Measurements from ENCODE around the gene CHMP1A.

Gene CHMP1A

DNA sequence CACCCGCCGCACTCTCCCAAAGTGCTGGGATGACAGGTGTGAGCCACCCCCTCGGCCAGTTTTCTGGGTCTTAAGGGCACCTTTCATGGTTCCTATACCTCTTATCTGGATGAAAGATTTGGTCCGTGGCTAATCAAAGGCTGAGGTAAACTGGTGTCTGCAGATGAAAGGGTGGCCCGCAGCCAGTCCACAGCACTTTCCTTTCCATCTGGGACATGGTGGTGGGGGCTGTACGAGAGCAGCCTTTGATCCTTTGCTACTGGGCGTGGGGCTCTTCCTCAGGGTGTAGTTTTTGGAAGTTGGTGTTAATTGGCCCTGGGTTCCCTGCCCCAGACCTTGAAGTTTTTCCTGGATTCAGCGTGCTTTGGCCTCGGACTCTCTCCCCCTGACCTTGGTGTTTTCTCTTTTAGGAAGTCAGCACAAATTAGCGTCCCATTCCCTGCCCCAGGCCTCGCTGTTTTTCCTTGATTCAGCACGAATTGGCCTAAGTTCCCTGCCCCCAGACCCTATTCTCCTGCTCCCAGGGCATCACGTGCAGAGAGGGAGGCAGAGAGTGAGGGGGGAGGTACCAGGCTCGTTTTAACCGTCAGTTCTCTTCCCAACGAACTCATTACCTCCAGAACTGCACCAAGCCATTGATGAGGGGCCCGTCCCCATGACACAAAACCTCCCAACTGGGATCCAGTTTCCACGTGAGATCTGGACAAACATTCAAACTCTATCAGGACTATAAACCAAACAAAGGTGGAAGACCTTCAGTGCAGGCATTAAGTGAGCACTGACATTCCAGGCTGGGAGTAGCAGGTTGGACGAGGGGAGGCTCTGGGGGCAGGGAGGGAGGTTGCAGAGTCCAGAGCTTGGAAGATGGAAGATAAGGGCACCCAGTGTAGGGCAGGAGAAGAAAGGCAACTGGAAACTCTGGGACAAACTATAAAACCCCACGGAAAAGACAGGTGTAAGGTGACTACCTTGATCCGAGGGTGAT is 32.4 kb downstream of the CHMP1A start:
- DNase-seq (ENCODE audit: low read depth): no peak

DNA sequence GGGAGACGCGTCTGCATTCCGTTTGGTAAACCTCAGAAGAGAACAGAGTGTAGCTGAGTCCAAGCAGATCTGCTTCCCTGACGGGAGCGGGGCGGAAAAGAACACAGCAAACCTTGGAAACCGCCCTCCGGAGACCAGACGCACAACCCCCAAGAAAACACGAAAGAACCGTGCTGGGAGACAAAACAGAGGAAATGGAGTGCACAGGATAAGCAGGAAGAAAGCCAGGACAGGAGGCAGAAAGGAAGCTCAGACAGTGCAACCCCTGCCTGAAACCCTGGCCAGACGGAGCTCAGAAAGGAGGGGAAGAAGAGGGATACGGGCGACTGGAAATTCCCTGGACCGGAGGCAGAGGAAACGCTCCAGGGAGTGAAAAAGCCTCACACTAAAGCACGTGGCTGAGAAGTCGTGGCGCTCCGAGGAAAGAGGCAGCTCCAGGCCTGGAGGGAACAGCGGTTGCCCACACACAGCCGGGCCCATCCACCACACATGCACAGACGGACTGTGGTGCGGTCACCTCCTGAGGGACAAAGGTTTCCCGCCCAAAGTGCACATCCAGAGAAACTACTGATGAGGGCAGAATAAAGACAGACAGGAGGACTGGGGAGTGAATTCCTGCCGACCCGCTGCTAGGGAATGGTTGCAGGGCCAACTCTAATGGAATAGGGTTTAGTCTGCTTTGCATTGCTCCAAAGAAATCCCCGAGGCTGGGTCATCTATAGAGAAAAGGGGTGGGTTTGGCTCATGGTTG is 33.8 kb downstream of the CHMP1A start:
- no peak for DNase-seq (ENCODE audit: low read depth)

DNA sequence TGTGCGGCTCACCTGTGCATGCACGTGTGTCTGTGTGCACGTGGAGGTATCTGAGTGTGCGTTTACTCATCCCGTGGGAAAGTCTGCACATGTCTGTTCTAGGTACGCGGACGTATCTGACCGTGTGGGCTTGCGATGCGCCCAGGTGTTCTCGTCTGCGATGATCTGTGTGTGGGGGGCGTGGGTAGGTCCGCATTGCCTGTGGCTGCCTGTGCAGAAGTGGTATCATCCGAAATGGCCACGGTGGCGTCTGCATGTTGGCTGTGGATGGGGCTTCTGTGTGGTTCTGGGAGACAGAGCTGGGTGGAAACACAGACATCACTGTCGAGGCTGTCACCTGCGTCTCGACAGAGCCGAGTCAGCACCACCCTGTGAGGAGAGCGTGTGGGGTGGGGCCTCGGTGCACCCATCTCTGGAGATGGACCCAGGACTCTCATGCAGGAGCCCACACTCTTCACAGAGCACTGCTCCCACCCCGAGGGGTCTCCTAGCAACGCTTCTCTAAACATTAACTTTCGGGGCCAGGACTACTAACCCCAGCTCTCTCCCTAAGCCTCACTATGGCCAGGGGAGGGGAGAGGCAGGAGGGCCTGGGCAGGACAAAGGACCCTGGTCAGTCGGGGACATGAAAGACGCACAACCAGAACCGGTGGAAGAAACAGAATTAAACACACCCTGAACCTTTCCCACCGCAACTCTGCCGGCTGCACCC is 35.7 kb downstream of the CHMP1A start:
- DNase-seq (ENCODE audit: low read depth): no peak

DNA sequence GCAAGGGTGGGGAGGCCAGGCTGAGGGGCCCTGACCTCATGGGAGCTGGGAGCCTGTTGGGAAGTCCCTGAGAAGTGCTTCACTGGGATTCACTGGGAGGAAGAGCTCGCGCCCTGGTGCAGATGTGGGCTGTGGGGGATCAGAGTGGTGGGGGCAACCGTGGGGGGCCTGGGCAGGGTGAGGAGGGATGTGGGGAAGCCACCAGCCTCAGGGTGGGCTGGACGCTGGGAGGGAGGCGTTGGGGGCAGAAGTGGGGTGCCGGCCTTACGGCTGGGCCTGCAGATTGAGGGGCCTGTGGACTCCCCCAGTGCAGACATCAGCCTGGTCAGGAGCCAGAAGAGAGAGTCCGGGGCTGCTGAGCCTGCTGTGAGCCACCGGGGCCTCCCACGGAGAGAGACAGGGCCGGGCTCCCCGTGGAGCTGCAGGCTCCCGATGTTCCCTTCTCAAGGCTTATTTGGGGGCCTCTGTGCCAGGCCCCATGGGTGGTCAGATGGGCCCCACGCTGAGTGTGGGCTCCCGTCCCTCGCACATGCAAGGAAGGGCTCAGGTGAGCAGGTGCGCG is 36.3 kb downstream of the CHMP1A start:
- no peak for DNase-seq (ENCODE audit: low read depth)

DNA sequence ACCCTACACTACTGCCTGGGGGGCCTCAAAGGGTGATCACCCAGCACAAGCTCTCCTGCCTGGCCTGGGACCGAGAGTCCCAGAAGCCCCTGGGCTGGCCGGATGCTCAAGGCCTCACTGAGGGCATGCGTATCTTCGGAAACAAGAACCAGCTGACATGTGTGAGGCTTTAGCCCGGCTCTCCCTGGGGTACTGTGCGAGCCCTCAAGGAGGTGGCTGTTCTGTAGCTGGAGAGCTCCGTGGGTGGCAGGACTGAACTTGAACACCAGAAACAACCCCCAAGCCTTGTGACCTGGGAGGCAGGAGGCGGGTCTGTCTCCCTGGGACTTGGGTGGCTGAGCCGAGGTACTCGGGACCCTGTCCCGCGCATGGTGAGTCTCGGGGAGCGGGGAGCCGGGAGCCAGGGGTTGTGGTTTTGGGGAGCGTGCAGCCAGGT is 37.1 kb downstream of the CHMP1A start:
- DNase-seq (ENCODE audit: low read depth): no peak

DNA sequence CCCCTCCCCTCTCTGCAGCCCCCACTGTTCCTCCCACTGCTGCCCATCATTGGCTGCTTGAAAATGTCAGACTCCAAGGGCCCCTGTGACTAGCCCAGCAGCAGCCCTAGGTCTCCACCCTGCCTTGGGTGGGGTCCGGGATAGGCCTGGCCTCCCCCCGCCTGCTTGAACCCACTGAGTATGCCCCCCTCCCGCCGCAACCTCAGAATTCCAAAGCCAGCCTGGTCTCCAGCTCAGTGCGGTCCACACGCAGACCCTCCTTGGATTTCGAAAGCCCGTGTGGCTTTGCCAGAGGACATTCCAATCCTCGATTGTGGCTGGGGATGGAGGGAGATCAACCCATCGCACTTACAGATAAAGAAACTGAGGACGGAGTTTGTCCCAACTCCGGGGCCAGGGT is 37.7 kb downstream of the CHMP1A start:
- DNase-seq (ENCODE audit: low read depth): no peak

DNA sequence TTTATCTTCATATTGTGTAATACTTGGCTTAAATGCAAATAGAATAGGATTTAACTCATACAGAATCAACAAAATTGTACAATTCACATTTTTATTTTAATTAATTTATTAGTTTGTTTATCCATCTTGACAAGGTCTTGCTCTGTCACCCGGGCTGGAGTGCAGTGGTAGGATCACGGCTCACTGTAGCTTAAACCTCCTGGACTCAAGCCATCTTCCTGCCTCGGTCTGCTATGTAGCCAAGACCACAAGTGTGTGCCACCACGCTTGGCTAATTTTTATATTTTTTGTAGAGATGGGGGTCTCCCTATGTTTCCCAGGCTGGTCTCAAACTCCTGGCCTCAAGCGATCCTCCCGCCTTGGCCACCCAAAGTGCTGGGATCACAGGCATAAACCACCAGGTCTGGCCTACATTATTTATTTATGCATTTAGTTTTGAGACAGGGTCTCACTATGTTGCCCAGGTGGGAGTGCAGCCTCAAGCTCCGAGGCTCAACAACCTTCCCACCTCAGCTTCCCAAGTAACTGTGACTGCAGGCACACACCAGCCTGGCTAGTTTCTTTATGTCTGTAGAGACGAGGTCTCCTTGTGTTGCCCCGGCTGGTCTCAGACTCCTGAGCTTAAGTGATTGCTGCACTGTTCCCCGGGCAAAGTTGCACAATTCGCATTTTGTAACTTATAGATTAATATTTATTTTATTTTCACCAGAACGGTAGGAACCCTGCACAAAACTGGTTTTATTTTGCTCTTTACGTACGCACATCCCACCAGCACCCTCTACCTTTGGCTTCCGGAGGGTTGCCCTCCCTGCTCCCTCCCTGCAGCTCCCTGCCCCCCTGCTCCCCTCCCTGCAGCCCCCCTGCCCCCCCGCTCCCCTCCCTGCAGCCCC is 39.2 kb downstream of the CHMP1A start:
- no peak for DNase-seq (ENCODE audit: low read depth)

DNA sequence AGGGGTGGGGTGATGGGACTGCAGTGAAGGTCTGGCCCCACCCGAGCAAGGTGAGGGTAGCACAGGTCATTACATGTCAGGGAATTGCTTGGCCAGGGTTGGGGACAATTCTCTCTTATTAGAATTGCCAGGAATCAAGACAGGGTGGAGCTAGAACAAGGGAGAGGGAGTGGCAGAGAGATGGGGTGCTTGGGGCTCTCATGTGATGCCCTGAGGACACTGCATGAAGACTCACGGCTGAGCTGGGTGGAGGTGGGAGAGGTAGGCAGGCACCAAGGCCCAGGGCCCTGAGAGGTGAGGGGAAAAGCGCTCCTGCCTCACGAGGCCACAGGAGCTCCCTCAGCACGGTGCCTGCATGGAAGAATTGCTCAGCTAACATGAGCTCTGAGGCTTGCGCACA is 40.5 kb downstream of the CHMP1A start:
- DNase-seq (ENCODE audit: low read depth): no peak

DNA sequence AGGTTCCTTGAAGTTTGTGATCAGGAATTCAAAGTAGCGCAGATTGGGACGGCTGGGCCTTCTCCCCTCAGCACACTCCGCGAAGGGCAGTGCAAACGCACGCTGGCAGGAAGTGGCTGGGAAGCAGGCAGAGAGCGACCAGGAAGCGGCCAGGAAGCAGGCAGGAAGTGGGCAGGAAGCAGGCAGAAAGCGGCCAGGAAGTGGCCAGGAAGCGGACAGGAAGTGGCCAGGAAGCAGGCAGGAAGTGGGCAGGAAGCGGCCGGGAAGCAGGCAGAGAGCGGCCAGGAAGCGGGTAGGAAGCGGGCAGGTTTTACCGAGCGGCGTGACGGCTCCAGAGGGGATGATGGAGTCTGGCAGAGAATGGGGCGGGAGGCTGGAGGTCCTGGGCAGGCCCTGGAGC is 40.9 kb downstream of the CHMP1A start:
- DNase-seq (ENCODE audit: low read depth): no peak

DNA sequence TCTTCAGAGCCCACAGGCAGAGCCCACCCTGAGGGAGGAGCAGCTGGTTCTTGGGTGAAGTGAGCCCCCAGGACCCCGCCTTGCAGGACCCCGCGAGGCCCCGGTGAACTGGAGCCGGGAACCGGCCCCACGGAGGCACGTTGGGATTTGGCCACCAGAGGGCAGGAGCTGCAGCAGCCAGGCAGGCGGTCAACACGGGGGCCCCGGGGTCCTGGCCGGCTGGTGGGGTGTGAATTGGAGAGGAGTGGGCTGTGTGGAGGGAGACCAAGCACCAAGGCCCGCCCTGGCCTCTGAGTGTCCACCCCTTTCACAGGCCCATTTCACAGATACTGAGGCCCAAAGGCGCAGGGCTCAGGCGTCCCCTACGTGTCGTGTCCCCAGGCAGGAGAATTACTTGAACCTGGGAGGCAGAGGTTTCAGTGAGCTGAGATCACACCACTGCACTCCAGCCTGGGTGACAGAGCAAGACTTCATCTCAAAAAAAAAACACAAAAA is 41.9 kb downstream of the CHMP1A start:
- no peak for DNase-seq (ENCODE audit: low read depth)

DNA sequence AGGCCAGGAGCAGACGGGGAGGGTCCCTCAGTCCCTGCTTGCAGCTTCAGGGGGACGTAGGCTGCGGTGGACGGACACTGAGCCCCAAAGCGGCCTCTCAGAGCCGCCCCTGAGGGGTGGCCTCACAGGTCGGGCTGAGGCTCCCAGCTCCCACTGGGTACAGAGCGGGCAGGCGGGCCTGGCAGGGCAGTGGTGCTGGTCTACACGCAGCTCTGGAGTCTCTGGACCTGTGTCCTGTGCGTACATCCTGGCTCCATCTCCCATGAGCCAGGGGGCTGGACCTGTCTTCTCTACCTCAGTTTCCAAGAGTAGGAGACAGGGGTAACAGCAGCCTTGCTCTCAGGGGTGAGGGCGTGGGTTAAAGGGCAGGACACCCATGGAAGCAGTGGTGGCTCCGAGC is 42.3 kb downstream of the CHMP1A start:
- no peak for DNase-seq (ENCODE audit: low read depth)

DNA sequence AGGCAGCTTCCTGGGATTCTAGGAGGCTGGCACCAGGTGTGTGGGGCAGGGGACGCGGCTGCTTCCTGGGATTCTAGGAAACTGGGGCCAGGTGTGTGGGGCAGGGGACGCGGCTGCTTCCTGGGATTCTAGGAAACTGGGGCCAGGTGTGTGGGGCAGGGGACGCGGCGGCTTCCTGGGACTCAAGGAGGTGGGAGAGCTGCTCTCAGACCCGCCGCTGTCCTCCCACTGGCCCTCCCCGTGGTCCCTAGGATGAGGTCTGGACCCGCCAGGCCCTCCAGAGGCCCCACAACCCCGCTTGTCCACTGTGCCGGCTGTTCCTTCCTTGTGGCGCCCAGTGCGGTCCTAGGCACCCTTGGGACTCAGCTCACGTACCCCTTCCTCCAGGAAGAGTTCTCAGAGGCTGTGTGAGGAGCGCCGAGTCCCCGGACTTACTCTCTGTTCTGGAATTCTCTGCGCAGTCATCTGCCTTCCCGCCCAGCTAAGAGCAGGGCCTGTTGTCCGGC is 43.5 kb downstream of the CHMP1A start:
- DNase-seq (ENCODE audit: low read depth): no peak

DNA sequence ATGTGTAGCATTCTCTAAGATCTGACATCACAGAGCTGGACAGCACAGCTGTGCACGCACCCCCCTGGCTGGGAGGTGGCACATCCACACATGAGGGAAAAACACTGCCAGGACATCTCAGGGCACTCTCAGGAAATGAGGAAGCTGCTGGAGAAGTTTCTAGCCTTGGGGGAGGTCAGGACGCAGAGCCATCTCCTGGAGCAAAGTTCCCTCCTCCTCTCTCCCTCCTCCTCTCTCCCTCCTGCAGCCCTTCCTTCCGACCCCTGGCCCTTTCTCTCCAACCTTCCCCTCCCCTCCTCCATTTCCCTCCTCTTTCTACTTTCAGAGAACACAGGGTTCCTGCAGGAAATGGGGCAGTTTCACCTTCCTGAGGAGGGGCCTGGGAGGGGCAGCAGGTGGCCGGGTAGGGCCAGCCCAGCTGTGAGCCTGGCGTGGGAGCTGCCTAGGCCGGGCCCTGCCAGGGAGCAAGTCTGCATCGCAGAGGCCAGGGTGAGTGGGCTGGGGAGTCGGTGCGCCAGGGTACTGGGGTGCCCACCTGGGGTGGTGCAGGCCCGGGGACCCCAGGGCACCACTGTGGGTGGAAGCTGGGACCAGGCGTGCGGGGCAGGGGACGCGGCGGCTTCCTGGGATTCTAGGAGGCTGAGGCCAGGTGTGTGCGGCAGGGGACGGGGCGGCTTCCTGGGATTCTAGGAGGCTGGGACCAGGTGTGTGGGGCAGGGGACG is 44.1 kb downstream of the CHMP1A start, which contains the start of gene DPEP1:
Gene DPEP1, plus strand, starts transcription at position 412 of the 723 bp plus-strand sequence. CDS start 16,769 bp downstream, outside the sequence.
- DNase-seq (ENCODE audit: low read depth): no peak

DNA sequence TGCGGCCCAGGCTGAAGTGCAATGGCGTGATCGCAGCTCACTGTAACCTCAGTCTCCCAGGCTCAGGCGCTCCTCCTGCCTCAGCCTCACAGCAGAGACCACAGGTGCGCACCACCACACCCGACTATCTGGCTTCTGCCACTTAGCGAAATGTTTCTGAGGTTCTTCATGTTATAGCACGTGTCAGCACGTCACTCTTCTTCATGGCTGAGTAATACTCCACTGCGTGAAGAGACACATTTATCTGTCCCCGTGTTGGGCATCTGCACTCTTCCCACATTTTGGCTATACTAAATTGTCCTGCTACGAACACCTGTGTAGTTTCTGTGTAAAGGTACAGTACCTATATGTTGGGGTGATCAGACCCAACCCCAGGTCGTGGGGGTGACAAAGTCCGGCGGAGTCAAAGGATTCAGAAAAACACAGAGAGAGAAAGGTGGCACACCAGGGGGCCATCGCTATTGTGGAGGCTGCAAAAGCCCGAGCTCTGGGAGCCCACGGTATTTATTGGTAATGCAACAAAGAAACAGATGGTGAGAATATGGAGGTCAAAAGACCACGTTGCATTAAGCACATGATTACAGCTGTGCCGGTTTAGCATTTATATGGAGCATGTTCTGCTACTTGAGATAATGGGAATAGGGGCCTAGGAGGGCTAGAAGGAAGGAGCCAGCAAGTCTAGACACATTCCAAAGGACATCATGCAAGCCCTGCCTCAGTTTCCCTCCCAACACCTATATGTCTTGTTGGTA is 44.9 kb downstream of the CHMP1A start:
- DNase-seq (ENCODE audit: low read depth): no peak

DNA sequence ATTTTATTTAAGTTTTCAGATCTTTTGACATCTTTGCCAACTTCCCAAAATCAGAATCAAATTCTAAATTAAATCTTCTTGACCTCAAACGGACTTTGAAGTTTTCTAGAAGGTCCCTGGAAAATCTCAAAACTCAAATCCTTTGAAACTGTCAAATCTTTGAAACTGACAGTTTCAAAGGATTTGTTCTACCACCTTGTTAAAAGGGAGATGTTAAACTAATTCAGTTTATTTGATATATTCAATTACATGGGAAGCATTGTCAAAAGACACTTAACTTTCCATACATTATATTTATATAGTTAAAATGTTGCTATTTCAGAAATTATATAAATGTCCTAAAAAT is 47.4 kb downstream of the CHMP1A start:
- no peak for DNase-seq (ENCODE audit: low read depth)

DNA sequence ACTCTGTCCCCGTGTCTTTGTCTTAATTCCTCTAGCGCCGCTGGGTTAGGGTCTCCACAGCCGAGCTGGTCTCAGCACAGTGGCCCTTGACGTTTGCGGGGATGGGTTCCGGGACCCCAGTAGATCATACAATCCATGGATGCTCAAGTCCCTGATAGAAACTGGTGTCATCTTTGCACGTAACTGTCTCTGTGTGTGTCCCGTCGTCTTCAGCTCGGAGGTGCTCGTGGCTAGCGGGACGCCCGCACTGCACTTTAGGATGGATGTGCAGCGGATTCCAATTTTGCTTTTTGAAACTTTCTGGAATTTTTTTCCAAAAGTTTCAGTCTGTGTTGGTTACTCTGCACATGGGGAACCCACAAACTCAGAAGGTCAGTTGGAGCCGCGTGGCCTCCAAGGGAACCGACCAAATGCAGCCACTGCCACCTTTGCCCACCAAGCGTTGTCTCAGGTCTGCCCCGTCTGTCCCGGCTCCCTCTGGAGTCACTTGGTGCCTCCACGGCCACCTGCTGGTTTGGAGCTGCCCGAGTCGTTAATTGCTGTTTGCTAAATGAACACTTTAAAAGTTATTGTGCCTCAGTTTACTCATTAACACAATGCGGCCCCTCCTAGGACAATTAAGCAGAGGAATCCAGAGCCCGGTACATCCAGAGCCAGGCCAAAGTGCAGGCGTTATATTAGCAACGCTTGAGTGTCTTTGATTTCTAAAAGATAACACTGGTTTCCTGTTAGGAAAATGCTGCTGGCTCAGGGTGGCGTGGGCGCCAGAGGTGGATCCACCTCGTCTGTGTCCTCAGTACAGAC is 49.4 kb downstream of the CHMP1A start:
- DNase-seq (ENCODE audit: low read depth): no peak

DNA sequence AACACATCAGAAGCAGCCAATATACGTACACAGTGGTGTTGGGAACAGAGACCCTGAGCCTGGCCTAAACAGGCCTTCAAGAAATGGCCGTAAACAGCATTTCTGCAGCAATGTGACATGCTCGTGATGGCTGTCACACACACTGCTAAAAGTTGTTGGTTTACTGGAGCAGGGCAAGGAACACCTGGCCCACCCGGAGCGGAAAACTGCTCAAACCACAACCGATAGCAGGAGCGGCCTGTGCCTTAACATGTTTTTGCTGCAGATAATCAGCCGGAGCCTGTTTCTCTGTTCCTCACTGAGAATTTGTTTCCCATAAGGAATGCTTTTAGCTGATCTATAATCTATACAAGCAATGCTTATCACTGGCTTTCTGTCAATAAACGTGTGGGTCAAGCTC is 50.1 kb downstream of the CHMP1A start:
- no peak for DNase-seq (ENCODE audit: low read depth)

DNA sequence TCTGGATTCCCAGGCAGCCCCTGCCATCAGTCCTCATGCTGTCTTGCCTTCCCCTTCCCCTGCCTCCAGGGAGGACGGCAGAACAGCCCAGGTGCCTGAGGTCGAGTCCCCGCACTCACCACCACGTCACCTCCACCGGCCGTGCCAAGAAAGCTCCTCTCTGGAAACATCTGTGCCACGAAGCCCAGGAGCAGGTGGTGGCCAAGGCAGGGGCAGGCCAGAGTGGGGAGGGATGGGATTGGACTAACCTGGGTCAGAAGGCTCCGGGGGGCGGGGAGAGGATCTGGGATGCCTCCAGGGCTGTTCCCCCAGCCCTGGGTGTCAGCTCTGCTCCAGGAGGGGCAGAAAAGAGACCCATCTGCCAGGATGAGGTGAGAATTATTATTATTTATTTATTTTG is 51.5 kb downstream of the CHMP1A start:
- no peak for DNase-seq (ENCODE audit: low read depth)
